Putamen (tissue), 1 donor: ENCODE measurements around the gene MRPS33.
A peak's percentile ranks its signal among the peaks of the same experiment; 100 is the strongest.
"Not testable (repeated sequence)": the region's sequence is repeated elsewhere in the genome, so short reads cannot be mapped to it uniquely, and the experiment has no call there.

Source experiments
- DNase-seq: peaks from one replicate; pipeline ENCODE4 v3.0.0-alpha.2; 2016; ENCODE audit warnings: low spot score

Gene MRPS33

DNA sequence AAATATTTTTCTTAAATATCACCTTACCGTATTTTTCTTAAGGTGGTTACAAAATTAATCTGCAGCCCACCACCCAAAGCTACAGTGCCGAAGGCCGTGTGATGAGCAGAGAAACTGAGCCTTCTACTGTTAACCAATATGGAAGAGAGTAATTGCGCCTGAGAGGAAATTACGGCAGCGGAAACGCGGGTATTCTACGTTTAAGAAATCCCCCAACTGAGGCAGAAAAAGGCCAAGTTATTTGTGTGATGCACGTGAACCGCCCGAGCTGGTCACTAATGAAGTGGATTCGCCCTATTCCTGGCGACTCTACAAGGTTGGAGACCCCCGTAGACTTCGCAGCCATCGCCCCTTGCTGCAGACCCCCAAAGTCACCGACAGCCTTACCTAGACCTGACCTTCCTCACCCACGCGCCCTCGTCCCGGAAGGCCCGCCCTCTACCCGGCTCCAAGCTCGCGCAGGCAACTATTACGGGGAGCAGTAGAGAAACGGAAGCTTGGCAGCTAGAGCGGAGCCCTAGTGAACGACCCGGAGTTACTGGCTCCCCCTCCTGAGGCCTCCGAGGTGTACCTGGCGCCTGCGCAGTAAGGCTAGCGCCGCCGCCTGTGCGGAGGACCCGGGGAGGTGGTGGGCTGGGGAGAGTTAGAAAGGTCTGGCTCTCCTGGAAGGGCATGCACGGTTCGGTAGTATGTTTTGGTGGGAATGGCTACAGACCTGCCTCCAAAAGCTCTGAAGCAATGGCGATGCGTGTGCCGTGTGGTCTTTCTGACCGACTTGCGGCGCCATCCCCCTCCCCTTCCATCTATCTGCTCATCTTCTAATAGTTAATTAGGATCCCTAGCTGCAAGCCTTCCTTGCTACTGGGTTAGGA lies at the start of gene MRPS33:
Gene MRPS33 (minus strand): TSS at position 429 of the 872 bp plus-strand sequence. CDS start 4,319 bp downstream, outside the sequence.
- DNase-seq, result peak; percentile 98

DNA sequence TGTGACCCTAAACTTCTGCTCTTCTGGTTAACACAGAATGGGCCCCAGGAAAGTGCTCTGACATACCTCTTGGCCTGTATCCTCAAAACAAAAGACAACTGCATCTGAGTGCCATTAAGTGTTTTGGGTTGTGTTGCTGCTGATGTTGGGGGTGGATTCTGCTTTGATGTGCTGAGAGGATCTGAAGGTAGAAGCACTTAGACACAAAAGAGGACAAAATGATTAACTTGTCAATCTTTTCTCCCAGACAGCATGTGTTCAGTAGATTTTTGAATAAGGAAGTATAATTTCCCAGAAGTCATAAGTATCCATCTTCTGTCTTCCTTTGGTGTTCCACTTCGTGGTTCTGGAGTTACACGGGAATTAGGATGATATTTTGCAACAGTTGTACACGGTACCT lies 43.0 kb upstream of the MRPS33 start:
- DNase-seq, result no peak

DNA sequence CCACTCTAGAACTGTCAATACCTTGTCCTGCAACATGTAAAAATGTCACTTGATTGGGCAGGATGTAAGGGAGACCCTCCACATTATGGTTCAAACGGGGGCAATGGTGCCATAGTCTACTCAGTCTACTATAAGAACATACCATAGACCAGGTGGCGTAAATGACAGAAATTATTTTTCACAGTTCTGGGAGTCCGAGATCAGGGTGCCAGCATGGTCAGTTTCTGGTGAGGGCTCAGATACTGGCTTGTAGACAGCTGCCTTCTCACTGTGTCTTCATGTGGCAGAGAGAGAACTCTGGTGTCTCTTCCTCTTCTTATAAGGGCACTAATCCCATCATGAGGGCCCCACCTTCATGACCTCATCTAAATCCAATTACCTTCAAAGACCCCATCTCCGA lies 40.4 kb upstream of the MRPS33 start:
- DNase-seq, result no peak

DNA sequence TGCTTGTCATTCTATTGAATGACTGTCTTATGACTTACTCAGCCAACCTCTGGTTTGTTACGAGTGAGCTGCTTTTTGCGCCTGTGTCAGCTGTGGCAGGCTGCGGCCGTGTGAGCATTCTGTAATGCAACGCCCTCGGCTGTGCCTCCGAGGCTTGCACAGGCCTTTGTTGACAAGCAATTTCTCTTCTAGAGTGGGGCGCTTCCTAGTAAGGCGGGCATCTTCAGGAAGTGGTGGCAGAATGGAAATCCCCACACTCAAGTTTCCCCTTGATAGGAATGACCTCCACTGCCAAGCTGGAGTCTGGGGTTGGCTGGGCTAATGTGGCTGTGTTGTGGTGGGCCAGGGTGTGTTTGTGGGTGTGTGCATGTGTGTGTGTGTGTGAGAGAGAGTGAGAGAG lies 38.9 kb upstream of the MRPS33 start:
- no peak for DNase-seq

DNA sequence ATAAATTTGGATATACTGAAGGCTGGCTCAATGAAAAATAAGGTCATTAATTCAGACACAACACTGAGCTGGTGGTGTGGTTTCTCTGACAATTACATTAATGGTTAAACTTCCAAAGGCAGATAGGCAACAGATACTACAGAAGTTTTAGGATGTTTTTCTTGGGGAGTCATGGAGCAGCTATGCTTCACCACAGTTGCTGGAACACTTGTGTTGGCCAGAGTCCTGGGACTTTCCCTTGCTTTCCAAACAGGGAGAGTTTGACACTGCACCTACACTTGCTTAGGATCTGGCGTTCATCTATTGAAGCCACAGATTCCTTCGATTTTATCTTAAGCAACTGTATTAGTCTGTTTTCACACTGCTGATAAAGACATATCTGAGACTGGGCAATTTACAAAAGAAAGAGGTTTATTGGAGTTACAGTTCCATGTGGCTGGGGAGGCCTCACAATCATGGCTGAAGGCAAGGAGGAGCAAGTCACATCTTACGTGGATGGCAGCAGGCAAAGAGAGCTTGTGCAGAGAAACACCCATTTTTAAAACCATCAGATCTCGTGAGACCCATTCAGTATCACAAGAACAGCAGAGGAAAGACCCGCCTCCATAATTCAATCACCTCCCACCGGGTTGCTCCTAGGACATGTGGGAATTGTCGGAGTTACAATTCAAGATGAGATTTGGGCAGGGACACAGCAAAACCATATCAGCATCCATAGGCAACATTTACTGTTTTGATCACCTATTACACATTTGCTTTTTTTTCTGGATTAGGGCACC lies 31.3 kb upstream of the MRPS33 start:
- DNase-seq, result no peak

DNA sequence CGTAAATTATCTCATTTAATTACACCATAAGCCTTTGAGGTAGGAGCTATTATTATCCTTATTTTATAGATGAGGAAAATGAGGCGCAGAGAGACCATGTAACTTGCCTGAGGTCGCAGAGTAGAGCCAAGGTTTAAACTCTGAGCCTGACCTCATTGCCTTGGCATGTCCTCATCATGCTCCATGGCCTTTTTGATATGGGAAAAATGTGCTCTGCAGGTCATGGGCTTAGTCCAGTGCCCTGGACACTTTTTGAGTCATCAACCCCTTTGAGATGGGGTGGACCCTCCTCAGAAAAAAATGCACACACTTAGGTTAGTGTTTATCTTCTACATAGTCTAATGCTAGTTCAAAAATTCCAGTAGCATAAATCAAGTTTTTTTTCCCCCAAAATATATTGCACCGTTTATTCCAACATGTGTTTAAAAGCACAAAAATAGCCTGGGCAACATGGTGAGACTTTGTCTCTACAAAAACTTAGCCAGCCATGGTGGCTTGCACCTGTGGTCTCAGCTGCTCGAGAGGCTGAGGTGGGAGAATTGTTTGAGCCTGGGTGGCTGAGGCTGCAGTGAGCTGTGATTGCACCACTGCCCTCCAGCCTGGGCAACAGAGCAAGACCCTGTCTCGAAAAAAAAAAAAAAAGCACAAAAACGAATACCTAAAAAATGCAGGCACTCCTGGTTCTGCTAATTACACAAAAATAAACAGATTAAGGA lies 30.5 kb upstream of the MRPS33 start:
- no peak for DNase-seq

DNA sequence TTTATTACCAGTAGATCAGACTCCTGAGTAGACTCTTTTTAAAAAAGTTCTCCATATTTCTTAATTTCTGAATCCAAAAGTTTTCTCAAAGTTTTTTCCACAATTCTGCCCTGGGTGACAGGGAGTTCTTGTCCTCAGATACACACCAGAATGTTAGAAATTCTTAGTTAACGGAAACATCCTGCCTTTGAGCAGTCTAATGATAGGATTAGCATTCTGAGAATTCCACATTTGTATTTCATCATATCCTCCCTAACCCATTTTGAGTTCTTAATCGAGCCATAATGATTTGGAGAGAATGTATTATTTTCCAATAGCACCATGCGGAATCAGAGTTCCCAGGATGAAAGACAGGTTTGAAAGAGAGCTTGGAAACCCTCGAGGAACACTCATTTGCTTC lies 28.9 kb upstream of the MRPS33 start:
- DNase-seq, result no peak

DNA sequence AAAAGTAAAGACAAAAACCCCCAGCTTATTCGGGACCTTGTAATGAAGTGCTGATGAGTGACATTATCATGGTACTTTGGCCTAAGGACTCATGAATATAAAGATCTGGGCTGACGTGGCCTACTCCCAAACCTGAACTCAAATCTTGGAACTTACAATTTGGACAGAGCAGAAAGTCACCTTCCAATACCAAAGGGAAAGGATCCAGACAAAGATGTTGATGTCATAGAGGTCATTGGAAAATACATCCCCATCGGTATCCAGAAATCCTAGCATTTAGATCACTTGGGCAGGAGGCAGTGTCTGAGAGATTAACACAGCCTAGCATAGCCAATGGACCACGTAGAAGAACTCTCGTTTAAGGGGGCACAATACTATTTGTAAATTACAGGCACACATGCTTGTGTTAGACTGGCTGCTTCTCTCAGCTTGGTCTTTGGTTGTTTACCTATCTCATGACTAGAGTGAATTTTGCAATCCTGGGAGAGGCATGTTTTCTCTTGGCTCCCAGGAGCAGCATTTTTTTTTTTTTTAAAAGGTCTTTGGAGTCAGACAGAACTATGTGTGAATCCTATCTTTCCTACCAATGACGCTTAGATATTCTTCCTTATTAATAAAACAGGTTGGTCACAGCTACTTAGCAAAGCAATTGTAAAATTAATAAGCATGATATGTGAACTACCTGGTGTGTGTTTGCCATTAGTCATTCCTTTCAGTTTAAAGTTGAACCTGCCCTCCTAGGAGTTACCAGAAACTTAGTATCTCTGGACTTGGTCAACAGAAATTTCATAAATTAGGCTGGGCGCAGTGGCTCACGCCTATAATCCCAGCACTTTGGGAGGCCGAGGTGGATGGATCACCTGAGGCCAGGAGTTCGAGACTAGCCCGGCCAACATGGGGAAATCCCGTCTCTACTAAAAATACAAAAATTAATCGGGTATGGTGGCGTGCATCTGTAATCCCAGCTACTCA lies 27.8 kb upstream of the MRPS33 start:
- no peak for DNase-seq

DNA sequence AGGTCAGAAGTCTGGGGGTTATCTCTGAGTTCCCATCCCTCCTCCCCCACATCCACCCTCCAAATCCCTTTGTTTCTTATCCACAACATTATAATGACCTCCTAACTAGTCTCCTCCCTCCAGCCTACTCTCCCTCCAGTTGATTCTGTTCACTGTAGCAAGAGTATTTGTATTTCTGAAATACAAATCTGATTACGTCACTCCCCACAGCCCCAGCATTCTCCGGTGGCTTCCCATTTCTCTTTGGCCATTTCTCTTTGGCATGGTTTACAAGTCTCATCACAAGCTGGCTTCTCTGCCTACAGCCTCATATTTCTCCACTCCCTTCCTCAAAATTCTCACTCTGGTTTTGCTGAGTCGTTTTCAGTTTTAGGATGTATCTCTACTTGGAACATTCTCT lies 24.6 kb upstream of the MRPS33 start:
- DNase-seq, result no peak

DNA sequence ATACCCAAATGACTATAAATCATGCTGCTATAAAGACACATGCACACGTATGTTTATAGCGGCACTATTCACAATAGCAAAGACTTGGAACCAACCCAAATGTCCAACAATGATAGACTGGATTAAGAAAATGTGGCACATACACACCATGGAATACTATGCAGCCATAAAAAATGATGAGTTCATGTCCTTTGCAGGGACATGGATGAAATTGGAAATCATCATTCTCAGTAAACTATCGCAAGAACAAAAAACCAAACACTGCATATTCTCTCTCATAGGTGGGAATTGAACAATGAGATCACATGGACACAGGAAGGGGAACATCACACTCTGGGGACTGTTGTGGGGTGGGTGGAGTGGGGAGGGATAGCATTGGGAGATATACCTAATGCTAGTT lies 23.3 kb upstream of the MRPS33 start:
- DNase-seq, result not testable (repeated sequence)

DNA sequence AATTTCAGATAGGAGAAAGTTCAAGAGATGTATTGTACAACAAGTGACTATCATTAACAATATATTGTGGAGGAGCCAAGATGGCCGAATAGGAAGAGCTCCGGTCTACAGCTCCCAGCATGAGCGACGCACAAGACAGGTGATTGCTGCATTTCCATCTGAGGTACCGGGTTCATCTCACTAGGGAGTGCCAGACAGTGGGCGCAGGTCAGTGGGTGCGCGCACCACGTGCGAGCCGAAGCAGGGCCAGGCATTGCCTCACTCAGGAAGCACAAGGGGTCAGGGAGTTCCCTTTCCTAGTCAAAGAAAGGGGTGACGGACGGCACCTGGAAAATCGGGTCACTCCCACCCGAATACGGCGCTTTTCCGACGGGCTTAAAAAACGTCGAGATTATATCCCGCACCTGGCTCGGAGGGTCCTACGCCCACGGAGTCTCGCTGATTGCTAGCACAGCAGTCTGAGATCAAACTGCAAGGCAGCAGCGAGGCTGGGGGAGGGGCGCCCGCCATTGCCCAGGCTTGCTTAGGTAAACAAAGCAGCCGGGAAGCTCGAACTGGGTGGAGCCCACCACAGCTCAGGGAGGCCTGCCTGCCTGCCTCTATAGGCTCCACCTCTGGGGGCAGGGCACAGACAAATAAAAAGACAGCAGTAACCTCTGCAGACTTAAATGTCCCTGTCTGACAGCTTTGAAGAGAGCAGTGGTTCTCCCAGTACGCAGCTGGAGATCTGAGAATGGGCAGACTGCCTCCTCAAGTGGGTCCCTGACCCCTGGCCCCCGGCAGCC lies 18.0 kb upstream of the MRPS33 start:
- DNase-seq, result not testable (repeated sequence)

DNA sequence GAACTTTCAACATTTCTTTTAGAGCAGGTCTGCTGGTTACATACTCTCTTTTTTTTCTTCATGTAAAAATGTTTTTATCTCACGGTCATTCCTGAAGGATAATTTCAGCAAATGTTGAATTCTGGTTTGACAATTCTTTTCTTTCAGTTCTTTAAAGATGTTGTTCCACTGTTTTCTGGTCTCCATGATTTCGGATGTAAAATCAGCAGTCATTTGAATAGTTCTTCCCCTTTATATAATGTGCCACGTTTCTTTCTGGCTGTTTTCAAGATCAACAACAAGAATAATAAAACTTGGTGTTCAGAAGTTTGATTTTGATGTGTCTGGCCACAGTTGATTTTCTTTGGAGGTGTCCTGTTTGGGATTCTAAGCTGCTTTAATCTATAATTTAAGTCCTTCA lies 14.0 kb upstream of the MRPS33 start:
- no peak for DNase-seq

DNA sequence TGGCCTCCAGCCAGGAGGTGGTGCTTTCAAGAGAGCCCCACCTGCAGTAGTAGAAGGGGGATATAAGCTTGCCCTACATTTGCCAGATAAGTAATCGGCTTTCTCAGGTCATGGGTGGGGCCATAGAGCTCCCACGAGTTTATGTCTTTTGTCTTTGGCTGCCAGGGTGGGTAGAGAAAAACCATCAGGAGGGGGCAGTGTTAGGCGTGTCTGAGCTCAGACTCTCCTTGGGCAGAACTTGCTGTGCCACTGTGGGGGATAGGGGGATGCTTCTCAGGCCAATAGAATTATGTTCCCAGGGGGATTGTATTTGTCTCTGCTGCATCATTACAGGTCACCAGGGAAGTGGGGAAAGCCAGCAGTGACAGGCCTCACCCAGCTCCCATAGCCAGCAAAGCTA lies 12.3 kb upstream of the MRPS33 start:
- DNase-seq, result no peak

DNA sequence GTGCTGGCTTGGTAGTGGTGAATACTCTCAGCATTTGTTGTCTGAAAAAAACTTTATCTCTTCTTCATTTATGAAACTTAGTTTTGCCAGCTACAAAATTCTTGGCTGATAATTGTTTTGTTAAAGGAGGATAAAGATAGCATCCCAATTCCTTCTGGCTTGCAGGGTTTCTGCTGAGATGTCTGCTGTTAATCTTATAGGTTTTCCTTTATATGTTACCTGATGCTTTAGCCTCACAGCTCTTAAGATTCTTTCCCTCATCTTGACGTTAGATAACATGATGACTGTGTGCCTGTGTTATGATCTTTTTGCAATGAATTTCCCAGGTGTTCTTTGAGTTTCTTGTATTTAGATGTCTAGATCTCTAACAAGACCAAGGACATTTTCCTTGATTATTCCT lies 9.9 kb upstream of the MRPS33 start:
- no peak for DNase-seq

DNA sequence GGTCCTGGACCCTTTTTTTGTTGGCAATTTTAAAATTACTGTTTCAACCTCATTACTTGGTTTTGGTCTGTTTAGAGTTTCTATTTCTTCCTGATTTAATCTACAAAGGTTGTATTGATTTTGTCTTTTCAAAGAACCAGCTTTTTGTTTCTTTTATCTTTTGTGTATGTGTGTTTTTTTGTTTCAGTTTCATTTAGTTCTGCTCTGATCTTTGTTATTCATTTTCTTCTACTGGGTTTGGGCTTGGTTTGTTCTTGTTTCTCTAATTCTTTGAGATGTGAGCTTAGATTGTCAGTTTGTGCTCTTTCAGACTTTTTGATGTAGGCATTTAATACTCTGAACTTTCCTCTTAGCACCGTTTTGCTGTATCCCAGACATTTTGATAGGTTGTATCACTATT lies 8.5 kb upstream of the MRPS33 start:
- DNase-seq, result no peak

DNA sequence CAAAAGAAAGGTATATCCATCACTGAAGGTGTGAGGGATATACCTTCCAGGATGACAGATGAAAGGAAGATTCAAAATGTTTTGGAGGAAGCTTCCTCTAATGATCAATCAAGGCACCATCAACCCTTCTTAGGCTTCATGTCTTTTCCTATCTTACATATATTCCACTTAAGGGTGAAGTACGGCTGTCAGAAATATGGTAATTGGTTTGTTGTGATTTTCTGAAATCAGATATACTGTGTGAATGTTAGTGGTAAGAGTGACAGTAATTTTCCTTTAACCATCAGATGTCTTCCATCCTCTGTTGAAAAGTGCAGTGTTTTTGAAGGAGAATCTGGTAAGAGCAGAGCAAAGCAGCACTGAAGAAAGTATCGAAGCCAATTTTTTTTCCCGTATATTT lies 2.8 kb upstream of the MRPS33 start:
- DNase-seq, result no peak

DNA sequence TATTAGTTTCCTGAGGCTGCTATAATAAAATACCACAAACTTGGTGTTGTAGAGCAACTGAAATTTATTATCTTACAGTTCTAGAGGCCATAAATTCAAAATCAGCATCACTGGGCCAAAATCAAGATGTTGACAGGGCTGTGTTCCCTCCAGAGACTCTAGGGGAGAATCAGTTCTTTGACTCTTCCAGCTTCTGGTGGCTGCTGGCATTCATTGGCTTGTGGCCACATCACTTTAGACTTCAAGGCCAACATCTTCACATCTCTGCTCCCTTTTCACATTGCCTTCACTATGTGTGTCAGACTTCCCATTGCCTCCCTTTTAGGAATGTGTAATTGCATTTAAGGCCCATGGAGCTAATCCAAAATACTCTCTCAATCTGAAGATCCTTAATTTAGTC lies 1.6 kb upstream of the MRPS33 start:
- no peak for DNase-seq

DNA sequence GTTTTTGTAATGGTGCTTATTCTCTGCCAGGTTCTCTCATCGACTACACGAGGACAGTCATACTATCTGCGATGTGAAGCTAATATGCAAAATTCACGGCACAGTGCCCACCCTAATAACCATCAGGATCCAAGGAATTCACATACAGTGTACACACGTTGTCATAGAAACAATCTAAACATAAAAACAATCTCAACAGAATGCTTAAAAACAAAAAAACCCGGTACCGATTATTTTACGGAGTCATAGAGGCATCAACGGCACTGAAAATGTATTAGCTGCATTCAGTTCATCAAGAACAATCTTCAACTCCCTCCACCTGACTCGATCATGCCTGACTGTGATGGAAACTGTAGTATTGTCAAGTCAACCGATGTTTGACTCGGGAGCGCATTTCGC lies 628 bp downstream of the MRPS33 start:
- DNase-seq, result no peak

DNA sequence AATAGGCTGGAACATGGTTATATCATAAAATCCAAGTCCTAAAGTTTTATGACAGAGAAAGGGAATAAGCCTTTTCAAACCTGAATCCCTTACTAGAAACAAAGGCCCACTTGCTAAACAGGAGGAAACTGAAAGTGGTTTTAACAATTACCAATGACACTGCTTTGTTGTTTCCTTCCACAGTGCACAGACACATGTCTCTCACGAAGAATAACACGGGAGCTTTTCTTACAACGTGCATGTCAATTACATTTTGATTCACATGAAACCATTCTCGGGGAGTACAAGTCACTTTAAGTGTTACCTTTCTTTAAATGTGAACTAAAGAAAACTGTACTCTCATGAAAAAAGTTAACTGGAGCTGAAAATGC lies 1.4 kb downstream of the MRPS33 start:
- DNase-seq, result no peak

DNA sequence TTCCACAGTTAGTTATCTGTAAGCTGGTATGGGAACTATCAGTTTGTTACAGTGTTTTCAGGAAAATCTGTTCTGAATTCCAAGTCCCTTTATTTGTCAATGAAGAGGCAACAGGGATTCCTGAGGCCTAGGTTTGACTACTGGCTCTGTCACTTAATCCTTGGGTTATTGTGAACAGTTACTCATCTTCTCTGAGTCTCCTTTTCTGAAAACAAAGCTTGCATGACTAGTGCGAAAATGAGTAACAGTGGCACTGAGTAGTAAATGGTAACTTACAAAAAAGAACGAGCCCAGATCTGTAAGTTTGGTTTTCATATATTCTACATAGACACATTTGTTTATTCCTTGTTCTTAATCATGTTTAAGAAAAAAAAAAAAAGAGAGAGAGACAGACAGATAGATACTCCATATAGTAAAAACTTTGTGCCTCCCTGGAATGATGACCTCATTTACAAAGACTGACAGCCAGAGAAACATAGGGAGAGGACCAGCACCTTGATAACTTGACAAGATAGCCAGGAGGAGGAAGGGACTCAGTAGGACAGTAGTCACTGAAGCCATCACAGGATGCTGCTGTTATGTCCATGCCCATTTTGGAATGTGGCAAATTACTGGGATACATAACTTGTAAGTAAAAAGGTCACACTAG lies 1.9 kb downstream of the MRPS33 start:
- DNase-seq, result no peak
